GM18858 (cell line): Measurements from ENCODE around the gene PCDHB12.

Experiments
- ATAC-seq: cut with Tn5 transposase; IDR thresholded peaks from one replicate; pipeline ENCODE4 v1.9.1; 2021; ENCODE audit not compliant: unreplicated experiment

PCDHB12 gene

GRCh38 chr5:141260458-141261237 lies 52.1 kb downstream of the PCDHB12 start:
- no peak for ATAC-seq

DNA sequence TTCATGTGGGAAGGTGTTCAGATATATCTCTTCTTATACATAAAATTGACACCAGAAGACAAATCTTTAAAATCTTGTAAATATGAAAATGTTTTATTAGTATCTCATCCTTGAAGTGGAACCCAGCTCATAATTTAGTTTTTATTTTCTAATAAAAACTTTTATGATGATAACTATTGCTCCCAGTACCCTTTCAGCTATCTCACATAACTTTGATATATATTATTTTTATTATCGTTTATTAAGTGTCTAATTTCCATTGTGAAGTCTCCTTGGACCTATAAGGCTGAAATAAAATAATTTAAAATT lies 52.7 kb downstream of the PCDHB12 start:
- ATAC-seq: no peak
